AG10803 (cell line): Measurements from ENCODE around the gene THAP7.

Experiments used
- DNase-seq: peaks from one replicate; pipeline ENCODE4 v3.0.0; 2010; ENCODE audit warnings: low read depth
- H3K4me3 ChIP-seq: 2 replicates; pipeline ENCODE4 v1.5.1; 2011; ENCODE audit warnings: mild to moderate bottlenecking, low read length, control low read depth
- TF ChIP-seq, protein P1 (sequence below): conservative IDR thresholded peaks from 2 replicates; pipeline ENCODE4 v1.5.1; 2011; ENCODE audit warnings: mild to moderate bottlenecking, low read length, control low read depth, inconsistent platforms

Gene THAP7

DNA sequence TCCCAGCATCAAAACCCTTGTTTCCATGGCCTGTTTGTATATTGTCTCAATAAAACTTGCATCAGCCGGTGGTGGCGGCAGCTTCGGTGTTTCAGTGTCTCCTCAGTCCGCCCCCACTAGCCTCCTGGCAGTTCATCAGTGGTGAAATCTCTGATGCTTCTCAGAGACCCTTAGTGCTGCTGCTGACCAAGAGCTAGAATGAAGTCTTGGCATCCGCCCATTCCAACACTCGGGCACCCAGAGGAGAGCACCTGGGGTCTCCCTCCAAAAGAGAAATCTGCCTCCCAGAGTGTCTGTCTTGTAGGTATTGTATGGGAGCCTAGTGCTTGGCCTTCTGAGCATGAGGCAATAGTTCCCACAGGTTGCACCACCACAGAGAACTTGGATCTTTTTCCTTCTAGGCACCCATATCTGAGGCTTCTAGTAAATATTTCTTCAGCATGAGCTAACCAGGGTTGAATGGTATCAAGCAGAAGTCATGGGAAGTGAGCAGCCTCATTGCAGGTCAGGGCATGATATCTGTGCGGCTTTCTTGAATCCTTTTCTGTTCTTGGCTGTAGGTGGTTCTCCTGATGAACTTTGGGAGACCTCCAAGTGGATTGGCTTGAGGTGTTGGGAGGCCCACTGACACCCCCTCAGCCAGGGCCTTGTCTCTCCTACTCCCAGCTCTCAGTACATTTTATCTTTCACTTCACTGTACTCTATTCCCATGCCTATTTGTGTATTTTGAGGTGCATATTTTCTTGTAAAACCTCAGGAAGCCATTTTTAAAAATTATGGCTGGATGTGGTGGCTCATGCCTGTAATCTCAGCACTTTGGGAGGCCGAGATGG, 48.0 kb downstream of the THAP7 start:
- TF ChIP-seq, protein P1, sequence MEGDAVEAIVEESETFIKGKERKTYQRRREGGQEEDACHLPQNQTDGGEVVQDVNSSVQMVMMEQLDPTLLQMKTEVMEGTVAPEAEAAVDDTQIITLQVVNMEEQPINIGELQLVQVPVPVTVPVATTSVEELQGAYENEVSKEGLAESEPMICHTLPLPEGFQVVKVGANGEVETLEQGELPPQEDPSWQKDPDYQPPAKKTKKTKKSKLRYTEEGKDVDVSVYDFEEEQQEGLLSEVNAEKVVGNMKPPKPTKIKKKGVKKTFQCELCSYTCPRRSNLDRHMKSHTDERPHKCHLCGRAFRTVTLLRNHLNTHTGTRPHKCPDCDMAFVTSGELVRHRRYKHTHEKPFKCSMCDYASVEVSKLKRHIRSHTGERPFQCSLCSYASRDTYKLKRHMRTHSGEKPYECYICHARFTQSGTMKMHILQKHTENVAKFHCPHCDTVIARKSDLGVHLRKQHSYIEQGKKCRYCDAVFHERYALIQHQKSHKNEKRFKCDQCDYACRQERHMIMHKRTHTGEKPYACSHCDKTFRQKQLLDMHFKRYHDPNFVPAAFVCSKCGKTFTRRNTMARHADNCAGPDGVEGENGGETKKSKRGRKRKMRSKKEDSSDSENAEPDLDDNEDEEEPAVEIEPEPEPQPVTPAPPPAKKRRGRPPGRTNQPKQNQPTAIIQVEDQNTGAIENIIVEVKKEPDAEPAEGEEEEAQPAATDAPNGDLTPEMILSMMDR: no peak
- no peak overlapping the region for H3K4me3 ChIP-seq
- DNase-seq: peak; percentile 79

DNA sequence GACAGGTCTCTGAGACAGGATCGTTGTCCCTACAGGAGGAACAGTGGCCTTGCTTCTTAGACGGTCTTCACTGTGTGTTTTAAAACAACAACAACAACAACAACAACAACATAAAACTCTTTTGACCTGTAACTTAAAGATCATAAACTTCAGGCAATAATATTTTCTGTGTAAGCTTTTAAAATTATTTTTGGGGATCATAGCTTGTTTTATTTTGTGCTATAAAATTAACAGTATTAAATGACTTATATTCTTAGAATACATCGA, 48.6 kb downstream of the THAP7 start:
- TF ChIP-seq, protein P1: no peak
- no peak overlapping the region for H3K4me3 ChIP-seq
- DNase-seq: no peak

DNA sequence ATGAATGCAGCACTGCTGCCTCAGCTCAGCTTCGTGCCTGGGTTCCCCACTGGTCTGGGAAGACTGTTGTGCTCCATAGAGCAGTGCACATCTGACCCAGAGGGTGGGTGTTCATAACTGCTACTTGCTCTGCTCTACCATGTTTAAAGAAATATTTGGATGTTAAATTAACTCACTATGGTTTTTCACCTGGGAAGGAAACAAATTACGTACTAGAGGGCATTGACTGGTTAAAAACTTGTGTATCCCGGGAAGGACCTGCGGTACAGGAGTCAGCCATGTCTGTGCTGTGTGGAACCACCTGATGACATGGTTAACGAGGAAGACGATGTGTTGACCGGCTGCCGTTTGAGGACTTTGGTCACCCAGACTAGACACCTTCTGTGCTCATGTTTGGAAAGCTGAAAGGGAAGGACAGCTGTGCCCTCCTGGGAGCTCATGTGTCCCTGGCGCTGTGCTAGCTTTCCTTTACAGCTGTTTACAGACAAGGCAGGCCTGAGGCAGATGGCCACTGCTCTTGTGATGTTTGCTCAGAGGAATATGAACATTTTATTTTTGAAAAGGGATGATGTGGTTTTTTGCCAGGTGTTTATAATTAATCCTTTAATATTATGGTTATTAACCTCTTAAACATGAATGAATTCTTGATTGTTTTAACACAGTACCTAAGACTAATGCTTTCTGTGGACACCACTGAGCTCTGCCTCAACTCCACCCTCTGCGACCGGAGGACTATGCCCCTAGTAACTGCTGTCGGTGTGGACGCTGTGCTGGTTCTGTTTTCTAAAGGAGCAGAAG, 49.2 kb downstream of the THAP7 start:
- DNase-seq: no peak
- H3K4me3 ChIP-seq: no peak overlapping the region
- TF ChIP-seq, protein P1: no peak

DNA sequence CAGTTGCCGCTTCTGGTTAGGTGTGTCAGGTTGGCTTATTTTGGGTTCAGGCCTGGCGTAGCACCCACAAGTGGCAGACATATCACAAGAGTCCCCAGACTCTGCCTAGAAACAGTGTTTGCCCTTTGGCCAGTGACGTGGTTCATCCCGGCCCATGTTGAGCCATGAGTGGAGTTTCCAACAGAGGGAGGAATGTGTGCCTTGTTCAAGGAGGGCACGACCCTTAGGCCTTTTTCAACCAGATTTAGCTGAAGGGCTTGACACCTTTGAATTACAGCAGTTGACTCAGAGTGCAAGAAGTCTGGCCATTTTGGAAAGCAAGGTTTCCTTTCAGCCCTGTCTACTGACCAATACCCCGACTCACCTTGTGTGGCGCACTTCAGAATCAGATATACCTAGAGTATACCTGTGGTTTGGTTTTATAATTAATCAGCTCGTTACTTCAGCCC, 50.0 kb downstream of the THAP7 start:
- DNase-seq: no peak
- TF ChIP-seq, protein P1: no peak
- H3K4me3 ChIP-seq: no peak overlapping the region

DNA sequence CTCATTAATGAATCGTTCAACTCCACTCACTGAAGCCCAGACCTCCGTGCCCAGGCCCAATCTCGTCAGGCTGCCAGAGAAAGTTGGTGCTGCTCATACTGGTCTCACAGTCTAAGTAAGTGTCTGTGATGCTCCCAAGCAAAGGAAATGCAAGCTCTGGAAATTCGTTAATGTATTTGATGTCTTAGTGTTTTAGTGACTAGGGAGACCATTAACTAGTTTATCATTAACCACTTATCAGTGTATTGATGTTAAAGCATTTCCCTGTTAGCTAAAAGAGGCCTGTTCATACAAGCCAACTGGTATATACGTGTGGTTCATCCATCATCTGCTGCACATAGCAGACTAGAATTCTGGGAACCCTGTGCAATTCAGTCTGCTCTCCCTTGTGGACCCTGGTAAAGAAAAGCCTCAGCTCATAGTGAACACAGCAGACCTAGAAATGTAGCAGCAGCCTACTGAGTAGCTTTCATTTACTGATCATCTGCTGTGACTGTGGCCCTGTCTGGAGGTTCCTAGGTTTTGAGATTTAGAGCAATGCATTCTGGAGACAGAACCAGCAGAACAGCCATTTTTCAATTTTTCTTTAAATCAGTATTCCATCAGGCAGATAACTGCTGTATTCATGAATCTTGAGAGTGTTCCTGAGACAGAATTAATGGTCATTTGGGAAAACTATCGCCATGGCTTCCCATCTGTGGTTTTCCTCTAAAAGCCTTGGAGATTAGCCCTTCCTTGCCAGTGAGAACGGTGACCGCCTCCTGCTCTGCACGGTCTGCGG, 50.6 kb downstream of the THAP7 start:
- no peak overlapping the region for H3K4me3 ChIP-seq
- no peak for DNase-seq
- TF ChIP-seq, protein P1: no peak

DNA sequence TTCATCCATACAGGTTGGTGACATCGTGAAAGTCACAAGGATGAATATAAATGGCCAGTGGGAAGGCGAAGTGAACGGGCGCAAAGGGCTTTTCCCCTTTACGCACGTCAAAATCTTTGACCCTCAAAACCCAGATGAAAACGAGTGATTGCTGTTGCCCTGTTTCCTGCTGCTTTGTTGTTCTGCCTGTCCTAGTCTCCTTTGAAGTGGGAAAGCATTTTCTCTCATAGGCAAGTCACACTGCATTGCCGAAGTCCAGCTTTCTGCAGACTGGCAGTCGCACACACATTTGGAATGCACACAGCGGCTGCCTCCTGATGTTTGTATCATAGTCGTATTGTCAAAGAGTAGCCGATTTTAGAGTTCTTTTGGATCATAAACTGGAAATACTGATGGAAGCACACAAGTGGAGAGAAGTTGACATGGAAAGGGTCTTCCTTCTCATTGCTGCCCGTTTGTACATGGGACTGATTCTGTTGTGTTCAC, 52.2 kb downstream of the THAP7 start:
- DNase-seq: no peak
- TF ChIP-seq, protein P1: no peak
- no peak overlapping the region for H3K4me3 ChIP-seq
